CD1c-positive myeloid dendritic cell (primary cell): ENCODE results near the gene SLC35B2.

Source experiments
- DNase-seq: peaks from one replicate; pipeline ENCODE4 v3.0.0-alpha.2; 2016; ENCODE audit errors: extremely low spot score

Gene SLC35B2

GRCh38 chr6:44222486-44223318 lies 34.6 kb downstream of the SLC35B2 start:
- DNase-seq, result no peak

GRCh38 chr6:44221961-44222335 lies 35.4 kb downstream of the SLC35B2 start:
- no peak for DNase-seq

- DNase-seq, result peak; percentile 84
These were observed 35.9 kb downstream of the SLC35B2 start for GRCh38 chr6:44221291-44221960.

- no peak for DNase-seq
These were observed 36.4 kb downstream of the SLC35B2 start for GRCh38 chr6:44220913-44221290.

- DNase-seq, result no peak
These were observed 37.2 kb downstream of the SLC35B2 start for GRCh38 chr6:44219815-44220784.

GRCh38 chr6:44219053-44219814 lies 38.1 kb downstream of the SLC35B2 start:
- peak; percentile 63 for DNase-seq

GRCh38 chr6:44217332-44218143 lies 39.8 kb downstream of the SLC35B2 start:
- peak; percentile 28 for DNase-seq

- no peak for DNase-seq
These were observed 40.5 kb downstream of the SLC35B2 start, which contains the start of gene MYMX for GRCh38 chr6:44216677-44217331. Gene MYMX, plus strand, starts transcription at chr6:44216926. Its CDS starts 546 bp downstream, at chr6:44217472.

GRCh38 chr6:44214307-44214706 lies 43.0 kb downstream of the SLC35B2 start:
- DNase-seq, result no peak

- no peak for DNase-seq
These were observed 46.0 kb downstream of the SLC35B2 start for GRCh38 chr6:44211284-44211683.

- DNase-seq, result no peak
These were observed 49.4 kb downstream of the SLC35B2 start for GRCh38 chr6:44207966-44208365.
